ENCODE results near the gene TMEM218. TPM values are rescaled to one million over a fixed set of nuclear protein-coding genes. Genes with fewer than 3 reads are reported as not detected.

The TMEM218 gene
- total and polyA plus RNA-seq, 2 donors = 20.8 to 32.2 TPM

GRCh38 chr11:125076378-125076945 is 35.0 kb downstream of the TMEM218 start:
- H3K4me1 ChIP-seq (ENCODE audit: control insufficient read depth in 2 of 2, insufficient read depth in 2 of 2, low read length in 2 of 2) = peaks cover 0 to 4% of the 10 kb centered on the region in 2 donors
- no peak overlapping the region for H3K4me3 ChIP-seq (ENCODE audit: low read length in 2 of 2)
- H3K27ac ChIP-seq (ENCODE audit: low read depth in 1 of 2, low read length in 1 of 2) = no peak overlapping the region
- DNase-seq (ENCODE audit: low read depth in 6 of 9, low spot score in 9 of 9) = no peak
- WGBS = 96% methylated on average over 14 of the region's 14 CpGs
- no peaks in the 10 kb centered on the region for H3K36me3 ChIP-seq (ENCODE audit: control insufficient read depth in 2 of 2, insufficient read depth in 2 of 2, low read length in 1 of 2)
- H3K9me3 ChIP-seq (ENCODE audit: control insufficient read depth in 2 of 2, insufficient read depth in 1 of 2, low read length in 1 of 2) = no peaks in the 10 kb centered on the region
- H3K27me3 ChIP-seq (ENCODE audit: control insufficient read depth in 2 of 2, insufficient read depth in 1 of 2, low read length in 1 of 2) = no peaks in the 10 kb centered on the region

GRCh38 chr11:125075900-125076317 is 35.5 kb downstream of the TMEM218 start:
- DNase-seq (ENCODE audit: low read depth in 6 of 9, low spot score in 9 of 9) = no peak
- peaks cover 0 to 5% of the 10 kb centered on the region in 2 donors for H3K4me1 ChIP-seq (ENCODE audit: control insufficient read depth in 2 of 2, insufficient read depth in 2 of 2, low read length in 2 of 2)
- H3K4me3 ChIP-seq (ENCODE audit: low read length in 2 of 2) = no peak overlapping the region
- no peaks in the 10 kb centered on the region for H3K36me3 ChIP-seq (ENCODE audit: control insufficient read depth in 2 of 2, insufficient read depth in 2 of 2, low read length in 1 of 2)
- no peaks in the 10 kb centered on the region for H3K27me3 ChIP-seq (ENCODE audit: control insufficient read depth in 2 of 2, insufficient read depth in 1 of 2, low read length in 1 of 2)
- 93% methylated on average over 11 of the region's 11 CpGs for WGBS
- H3K27ac ChIP-seq (ENCODE audit: low read depth in 1 of 2, low read length in 1 of 2) = no peak overlapping the region
- H3K9me3 ChIP-seq (ENCODE audit: control insufficient read depth in 2 of 2, insufficient read depth in 1 of 2, low read length in 1 of 2) = no peaks in the 10 kb centered on the region

- Histone ChIP-seq H3K27ac (ENCODE audit: low read depth in 1 of 2, low read length in 1 of 2) (no peak overlapping the region), H3K36me3 (ENCODE audit: control insufficient read depth in 2 of 2, insufficient read depth in 2 of 2, low read length in 1 of 2) (no peaks in the 10 kb centered on the region), H3K9me3 (ENCODE audit: control insufficient read depth in 2 of 2, insufficient read depth in 1 of 2, low read length in 1 of 2) (no peaks in the 10 kb centered on the region), H3K4me3 (ENCODE audit: low read length in 2 of 2) (no peak overlapping the region), H3K4me1 (ENCODE audit: control insufficient read depth in 2 of 2, insufficient read depth in 2 of 2, low read length in 2 of 2) (peaks cover 0 to 9% of the 10 kb centered on the region in 2 donors), H3K27me3 (ENCODE audit: control insufficient read depth in 2 of 2, insufficient read depth in 1 of 2, low read length in 1 of 2) (no peaks in the 10 kb centered on the region)
- 94% methylated on average over 7 of the region's 7 CpGs for WGBS
- DNase-seq (ENCODE audit: low read depth in 6 of 9, low spot score in 9 of 9) = no peak
These were observed 36.2 kb downstream of the TMEM218 start for GRCh38 chr11:125075242-125075625.

- Histone ChIP-seq H3K4me3 (ENCODE audit: low read length in 2 of 2) (no peak overlapping the region), H3K36me3 (ENCODE audit: control insufficient read depth in 2 of 2, insufficient read depth in 2 of 2, low read length in 1 of 2) (no peaks in the 10 kb centered on the region), H3K9me3 (ENCODE audit: control insufficient read depth in 2 of 2, insufficient read depth in 1 of 2, low read length in 1 of 2) (no peaks in the 10 kb centered on the region), H3K4me1 (ENCODE audit: control insufficient read depth in 2 of 2, insufficient read depth in 2 of 2, low read length in 2 of 2) (peaks cover 0 to 9% of the 10 kb centered on the region in 2 donors), H3K27ac (ENCODE audit: low read depth in 1 of 2, low read length in 1 of 2) (no peak overlapping the region), H3K27me3 (ENCODE audit: control insufficient read depth in 2 of 2, insufficient read depth in 1 of 2, low read length in 1 of 2) (no peaks in the 10 kb centered on the region)
- DNase-seq (ENCODE audit: low read depth in 6 of 9, low spot score in 9 of 9) = no peak
- WGBS = 96% methylated on average over 11 of the region's 11 CpGs
These were observed 36.8 kb downstream of the TMEM218 start for GRCh38 chr11:125074511-125075241.

- Histone ChIP-seq H3K27me3 (ENCODE audit: control insufficient read depth in 2 of 2, insufficient read depth in 1 of 2, low read length in 1 of 2) (no peaks in the 10 kb centered on the region), H3K27ac (ENCODE audit: low read depth in 1 of 2, low read length in 1 of 2) (no peak overlapping the region), H3K36me3 (ENCODE audit: control insufficient read depth in 2 of 2, insufficient read depth in 2 of 2, low read length in 1 of 2) (no peaks in the 10 kb centered on the region), H3K4me3 (ENCODE audit: low read length in 2 of 2) (no peak overlapping the region), H3K9me3 (ENCODE audit: control insufficient read depth in 2 of 2, insufficient read depth in 1 of 2, low read length in 1 of 2) (no peaks in the 10 kb centered on the region), H3K4me1 (ENCODE audit: control insufficient read depth in 2 of 2, insufficient read depth in 2 of 2, low read length in 2 of 2) (peaks cover 0 to 9% of the 10 kb centered on the region in 2 donors)
- WGBS = 94% methylated on average over 19 of the region's 19 CpGs
- DNase-seq (ENCODE audit: low read depth in 6 of 9, low spot score in 9 of 9) = no peak
These were observed 37.6 kb downstream of the TMEM218 start for GRCh38 chr11:125073616-125074483.

- Histone ChIP-seq H3K27ac (ENCODE audit: low read depth in 1 of 2, low read length in 1 of 2) (no peak overlapping the region), H3K4me1 (ENCODE audit: control insufficient read depth in 2 of 2, insufficient read depth in 2 of 2, low read length in 2 of 2) (peaks cover 0 to 9% of the 10 kb centered on the region in 2 donors), H3K27me3 (ENCODE audit: control insufficient read depth in 2 of 2, insufficient read depth in 1 of 2, low read length in 1 of 2) (no peaks in the 10 kb centered on the region), H3K4me3 (ENCODE audit: low read length in 2 of 2) (no peak overlapping the region), H3K9me3 (ENCODE audit: control insufficient read depth in 2 of 2, insufficient read depth in 1 of 2, low read length in 1 of 2) (no peaks in the 10 kb centered on the region), H3K36me3 (ENCODE audit: control insufficient read depth in 2 of 2, insufficient read depth in 2 of 2, low read length in 1 of 2) (no peaks in the 10 kb centered on the region)
- WGBS = 95% methylated on average over 12 of the region's 12 CpGs
- no peak for DNase-seq (ENCODE audit: low read depth in 6 of 9, low spot score in 9 of 9)
These were observed 38.4 kb downstream of the TMEM218 start for GRCh38 chr11:125072961-125073590.

- 90% methylated on average over 12 of the region's 12 CpGs for WGBS
- Histone ChIP-seq H3K4me1 (ENCODE audit: control insufficient read depth in 2 of 2, insufficient read depth in 2 of 2, low read length in 2 of 2) (peaks cover 0 to 9% of the 10 kb centered on the region in 2 donors), H3K36me3 (ENCODE audit: control insufficient read depth in 2 of 2, insufficient read depth in 2 of 2, low read length in 1 of 2) (no peaks in the 10 kb centered on the region), H3K9me3 (ENCODE audit: control insufficient read depth in 2 of 2, insufficient read depth in 1 of 2, low read length in 1 of 2) (no peaks in the 10 kb centered on the region), H3K4me3 (ENCODE audit: low read length in 2 of 2) (no peak overlapping the region), H3K27ac (ENCODE audit: low read depth in 1 of 2, low read length in 1 of 2) (no peak overlapping the region), H3K27me3 (ENCODE audit: control insufficient read depth in 2 of 2, insufficient read depth in 1 of 2, low read length in 1 of 2) (no peaks in the 10 kb centered on the region)
- no peak for DNase-seq (ENCODE audit: low read depth in 6 of 9, low spot score in 9 of 9)
These were observed 39.0 kb downstream of the TMEM218 start for GRCh38 chr11:125072218-125072960.

GRCh38 chr11:125071846-125072217 is 39.6 kb downstream of the TMEM218 start:
- H3K9me3 ChIP-seq (ENCODE audit: control insufficient read depth in 2 of 2, insufficient read depth in 1 of 2, low read length in 1 of 2) = no peaks in the 10 kb centered on the region
- WGBS = 91% methylated on average over 6 of the region's 6 CpGs
- no peak overlapping the region for H3K27ac ChIP-seq (ENCODE audit: low read depth in 1 of 2, low read length in 1 of 2)
- H3K36me3 ChIP-seq (ENCODE audit: control insufficient read depth in 2 of 2, insufficient read depth in 2 of 2, low read length in 1 of 2) = no peaks in the 10 kb centered on the region
- H3K4me1 ChIP-seq (ENCODE audit: control insufficient read depth in 2 of 2, insufficient read depth in 2 of 2, low read length in 2 of 2) = peaks cover 0 to 9% of the 10 kb centered on the region in 2 donors
- DNase-seq (ENCODE audit: low read depth in 6 of 9, low spot score in 9 of 9) = no peak
- no peak overlapping the region for H3K4me3 ChIP-seq (ENCODE audit: low read length in 2 of 2)
- no peaks in the 10 kb centered on the region for H3K27me3 ChIP-seq (ENCODE audit: control insufficient read depth in 2 of 2, insufficient read depth in 1 of 2, low read length in 1 of 2)
